HCEC 1CT (cell line): ENCODE measurements around the gene CLASRP.

Experiments
- DNase-seq: peaks from one replicate; pipeline ENCODE4 v3.0.0-alpha.2; 2017

Gene CLASRP

GRCh38 chr19:45090034-45090433 is 51.2 kb downstream of the CLASRP start:
- no peak for DNase-seq

GRCh38 chr19:45090606-45091005 is 51.8 kb downstream of the CLASRP start:
- DNase-seq = no peak

DNA sequence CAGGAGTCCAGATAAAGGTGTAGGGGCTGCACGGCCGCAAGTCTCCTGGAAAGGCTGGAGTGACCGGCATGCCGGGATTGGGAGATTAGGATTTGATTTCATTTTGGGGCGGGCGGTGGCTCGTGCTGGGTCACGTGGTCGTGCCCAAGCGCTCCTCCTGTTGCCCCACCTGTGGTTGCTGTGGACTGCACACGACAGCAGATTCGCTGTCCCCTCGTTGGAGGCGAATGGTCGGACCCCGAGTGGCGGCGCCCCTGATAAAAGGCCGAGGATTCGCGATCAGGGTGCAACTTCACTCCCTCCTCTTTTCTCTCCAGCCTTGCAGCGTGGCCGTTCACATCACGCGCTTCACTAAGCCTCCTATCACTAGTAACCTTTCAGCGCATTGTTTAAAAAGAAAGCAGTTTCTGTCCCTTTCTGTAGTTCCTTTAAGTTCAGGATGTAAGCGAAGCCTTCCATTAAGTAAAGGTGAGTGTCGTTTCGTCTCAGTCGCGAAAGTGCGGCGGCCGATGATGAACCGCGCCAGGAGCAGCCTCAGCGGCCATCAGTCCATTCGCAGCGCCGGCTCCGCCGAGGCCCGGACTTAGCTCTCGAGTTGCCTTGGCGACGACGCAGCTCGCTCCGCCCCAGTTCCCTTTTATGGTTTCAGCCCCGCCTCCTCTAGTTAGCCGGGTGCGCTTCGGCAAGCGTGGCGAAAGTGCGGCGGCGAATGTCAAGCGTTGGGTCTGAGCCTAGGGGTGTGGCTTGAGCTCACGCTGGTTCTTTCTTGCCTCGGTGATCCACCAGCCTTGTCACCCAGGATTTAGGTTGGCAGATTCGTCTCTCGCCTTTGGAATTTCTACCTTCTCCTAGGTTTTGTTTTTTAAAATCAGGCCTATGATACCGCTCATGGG is 52.4 kb downstream of the CLASRP start:
- DNase-seq = peak; percentile 96

- peak; percentile 96 for DNase-seq
These were observed 54.2 kb downstream of the CLASRP start, which contains the start of gene PPP1R37 for GRCh38 chr19:45092747-45093678. TSS of gene PPP1R37 (plus strand) at chr19:45093179. CDS start at chr19:45093326, 147 bp downstream.

GRCh38 chr19:45094137-45094536 is 55.3 kb downstream of the CLASRP start:
- DNase-seq = no peak

DNA sequence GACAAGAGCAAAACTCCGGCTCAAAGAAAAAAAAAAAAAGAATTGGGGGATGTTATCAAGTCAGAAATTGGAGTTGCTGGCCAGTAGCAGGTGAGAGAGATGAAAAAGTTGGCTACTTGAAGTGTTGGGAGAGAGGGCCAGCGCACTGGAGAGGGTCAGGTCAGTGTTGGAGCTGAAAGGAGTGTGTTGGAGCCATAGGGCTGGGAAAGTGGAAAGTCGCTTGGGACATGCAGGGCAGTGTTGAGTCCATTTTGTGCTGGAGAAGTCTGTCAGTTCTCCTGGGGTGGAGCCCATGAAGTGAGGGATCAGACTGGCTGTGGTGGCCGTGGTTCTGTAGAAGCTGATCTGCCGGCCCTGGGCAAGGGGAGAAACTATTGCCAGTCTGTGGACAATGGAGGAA is 55.9 kb downstream of the CLASRP start:
- DNase-seq = no peak

DNA sequence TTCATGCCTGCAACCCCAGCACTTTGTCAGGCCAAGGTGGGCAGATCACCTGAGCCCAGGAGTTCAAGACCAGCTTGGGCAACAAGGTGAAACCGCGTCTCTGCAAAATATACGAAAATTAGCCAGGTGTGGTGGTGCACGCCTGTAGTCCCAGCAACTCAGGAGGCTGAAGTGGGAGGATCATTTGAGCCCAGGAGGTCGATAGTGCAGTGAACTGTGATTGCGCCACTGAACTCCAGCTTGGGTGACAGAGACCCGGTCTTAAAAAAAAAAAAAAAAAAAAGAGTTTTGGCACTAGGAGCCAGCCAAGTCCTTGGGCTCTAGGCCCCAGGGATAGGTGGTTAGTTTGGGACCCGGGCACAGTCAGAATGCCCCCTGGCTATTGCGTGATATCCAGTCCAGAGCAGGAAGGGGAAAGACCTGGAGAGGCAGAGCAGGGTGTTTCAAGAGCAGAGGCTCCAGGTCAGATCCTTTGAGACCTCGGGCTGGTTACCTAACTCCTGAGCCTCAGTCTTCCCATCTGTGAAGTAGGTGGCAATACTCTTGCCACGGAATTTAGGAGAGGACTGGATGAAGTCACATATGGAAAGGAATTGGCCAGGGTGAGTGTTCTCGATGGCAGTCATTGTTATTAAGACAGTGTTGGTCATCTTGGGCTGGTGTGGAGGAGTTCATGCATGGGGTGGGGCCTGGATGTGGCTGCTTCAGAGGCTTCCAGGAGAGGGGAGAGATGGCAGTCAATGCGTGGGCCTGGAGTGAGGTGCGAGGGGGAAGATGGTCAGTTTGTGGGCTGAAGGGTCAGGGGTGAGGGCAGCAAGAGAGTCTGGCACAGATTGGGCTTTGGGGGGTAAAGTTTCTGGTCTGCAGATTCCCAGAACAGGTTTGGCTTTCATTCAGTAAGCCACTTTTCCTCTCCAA is 56.9 kb downstream of the CLASRP start:
- DNase-seq = no peak

GRCh38 chr19:45096700-45097099 is 57.9 kb downstream of the CLASRP start:
- no peak for DNase-seq

DNA sequence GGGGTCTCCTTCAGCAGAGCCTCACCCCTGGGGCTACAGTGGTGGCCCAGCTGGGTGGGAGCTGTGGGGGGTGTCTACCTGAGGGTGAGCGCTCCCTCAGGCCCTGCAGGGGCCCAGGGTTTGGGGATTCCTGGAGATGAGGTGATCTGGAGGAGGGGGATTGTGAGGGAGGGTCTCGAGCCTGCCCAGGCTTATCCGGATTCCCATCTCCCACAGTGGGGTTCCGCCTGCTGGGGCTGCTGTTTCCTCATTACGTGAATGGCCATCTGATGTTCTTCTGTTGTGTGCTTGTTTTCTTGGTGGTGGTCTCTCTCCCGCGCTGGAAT is 58.6 kb downstream of the CLASRP start:
- DNase-seq = no peak

DNA sequence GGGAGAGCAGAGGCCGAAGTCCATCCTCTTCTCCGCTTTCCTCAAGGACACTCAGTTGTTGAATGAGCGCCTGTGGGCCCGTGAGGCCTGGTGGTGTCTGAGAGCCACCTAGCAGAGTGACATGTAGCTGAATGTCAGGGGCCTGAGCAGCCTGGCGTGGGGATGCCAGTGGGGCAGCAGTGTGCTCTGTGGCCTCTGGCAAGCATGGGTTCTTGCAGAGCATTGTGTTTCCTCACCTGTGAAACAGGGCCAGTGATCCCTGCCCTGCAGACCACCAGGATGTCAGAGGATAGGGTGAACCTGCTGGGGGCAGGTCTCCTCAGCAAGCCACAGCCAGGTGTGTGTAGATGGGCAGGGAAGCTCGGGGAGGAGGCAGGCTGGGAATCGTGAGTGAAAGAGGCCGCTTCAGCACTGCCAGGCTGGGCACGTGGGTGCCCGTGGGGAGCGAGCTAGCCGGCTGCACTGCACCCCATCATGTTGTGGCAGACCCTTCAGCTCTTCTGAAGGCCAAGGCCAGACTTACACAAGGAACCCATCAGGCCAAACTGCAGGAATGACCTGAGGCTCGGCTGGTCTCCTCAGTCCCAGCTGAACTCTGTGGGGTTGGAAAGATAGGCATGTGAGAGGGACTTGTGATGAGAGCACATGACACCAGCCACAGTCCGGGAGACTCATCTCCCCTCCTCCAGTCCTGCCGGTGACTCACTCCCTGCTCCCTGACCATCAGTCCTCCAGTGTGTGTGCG is 59.1 kb downstream of the CLASRP start:
- DNase-seq = peak; percentile 94

DNA sequence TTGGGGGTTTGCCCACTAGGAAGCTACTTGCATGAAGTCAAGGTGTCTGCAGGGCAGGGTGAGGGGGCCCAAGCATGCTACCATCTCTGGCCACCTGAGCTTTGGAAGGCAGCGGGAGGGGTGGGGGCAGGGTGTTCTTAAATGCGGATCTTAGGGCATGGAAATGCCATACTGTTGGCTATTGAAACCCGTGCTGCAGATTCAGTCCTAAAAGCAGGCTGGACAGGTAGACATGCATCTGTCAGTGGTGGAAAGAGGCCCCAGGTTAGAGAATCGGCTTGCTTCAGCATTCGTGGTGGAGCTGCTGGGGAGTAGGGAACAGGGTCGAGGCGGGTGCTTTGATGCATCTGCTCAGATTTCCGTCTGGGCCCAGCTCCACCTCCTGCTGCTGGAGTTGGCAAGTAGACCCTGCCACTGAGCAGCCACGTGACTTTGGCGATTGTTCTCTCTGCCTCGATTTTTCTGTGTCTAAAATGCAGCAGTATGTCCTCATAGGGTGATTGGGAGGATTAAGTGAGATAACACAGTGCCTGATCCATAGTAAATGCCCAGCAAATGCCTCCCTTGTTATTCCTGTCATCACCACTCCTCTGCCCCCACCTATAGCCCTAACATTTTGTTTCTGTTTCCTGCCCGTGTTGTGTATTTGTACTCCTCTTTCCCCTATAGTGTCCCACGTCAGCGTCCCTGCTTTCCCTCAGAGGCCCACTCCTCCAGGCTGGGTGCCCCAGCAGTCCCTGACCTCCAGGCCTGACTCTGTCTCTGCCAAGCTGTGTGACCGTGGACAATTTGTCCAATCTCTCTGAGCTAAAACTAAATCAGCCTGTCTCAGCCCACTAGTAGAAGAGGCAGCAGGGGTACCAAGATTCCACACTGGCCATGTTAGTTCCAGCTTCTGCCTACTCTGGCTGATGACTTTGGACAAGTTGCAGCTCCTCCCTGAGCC is 59.9 kb downstream of the CLASRP start:
- no peak for DNase-seq

- DNase-seq = no peak
These were observed 60.8 kb downstream of the CLASRP start for GRCh38 chr19:45099467-45100191.

- DNase-seq = no peak
These were observed 61.4 kb downstream of the CLASRP start for GRCh38 chr19:45100201-45100600.

- peak; percentile 65 for DNase-seq
These were observed 62.0 kb downstream of the CLASRP start for GRCh38 chr19:45100846-45101252.

DNA sequence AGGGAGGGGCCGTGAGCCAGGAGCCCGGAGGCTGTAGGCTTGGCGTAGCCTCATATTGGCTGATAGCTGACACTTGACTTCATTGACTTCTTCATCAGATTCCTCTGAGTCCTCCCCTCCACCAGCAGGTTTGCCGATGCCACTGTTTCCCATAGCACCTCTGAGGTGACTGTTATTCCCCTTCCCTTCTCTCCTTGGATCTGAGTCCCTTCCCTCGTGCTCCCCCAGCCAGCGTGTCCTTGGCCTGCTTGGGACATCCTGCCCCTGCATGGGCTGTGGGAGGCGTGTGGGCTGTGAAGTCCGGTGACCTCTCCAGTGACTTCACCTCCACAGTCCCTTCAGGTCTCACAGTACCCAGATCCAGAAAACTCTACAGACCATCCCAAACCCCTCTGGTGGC is 63.0 kb downstream of the CLASRP start:
- no peak for DNase-seq

DNA sequence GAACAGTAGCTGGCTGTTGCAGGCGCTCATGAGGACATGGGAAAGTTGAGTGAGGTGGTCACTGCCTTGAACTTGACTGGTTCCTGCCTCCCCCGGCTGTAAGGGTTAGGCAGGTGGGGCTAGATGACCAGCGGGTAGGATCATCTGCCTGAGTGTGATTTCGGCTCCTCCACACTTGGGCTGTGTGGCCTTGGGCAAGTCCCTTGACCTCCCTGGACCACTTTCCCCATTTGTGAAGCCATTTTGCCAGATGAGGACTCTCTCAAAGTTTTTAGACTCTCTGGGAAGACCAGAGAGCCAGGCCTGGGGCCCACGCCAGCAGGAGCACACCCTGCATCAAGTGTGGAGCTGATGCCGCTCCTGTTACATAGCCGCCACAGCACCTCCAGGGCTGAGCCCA is 63.6 kb downstream of the CLASRP start:
- DNase-seq = no peak

- no peak for DNase-seq
These were observed 64.3 kb downstream of the CLASRP start for GRCh38 chr19:45103156-45103507.

- DNase-seq = no peak
These were observed 64.9 kb downstream of the CLASRP start for GRCh38 chr19:45103508-45104319.

DNA sequence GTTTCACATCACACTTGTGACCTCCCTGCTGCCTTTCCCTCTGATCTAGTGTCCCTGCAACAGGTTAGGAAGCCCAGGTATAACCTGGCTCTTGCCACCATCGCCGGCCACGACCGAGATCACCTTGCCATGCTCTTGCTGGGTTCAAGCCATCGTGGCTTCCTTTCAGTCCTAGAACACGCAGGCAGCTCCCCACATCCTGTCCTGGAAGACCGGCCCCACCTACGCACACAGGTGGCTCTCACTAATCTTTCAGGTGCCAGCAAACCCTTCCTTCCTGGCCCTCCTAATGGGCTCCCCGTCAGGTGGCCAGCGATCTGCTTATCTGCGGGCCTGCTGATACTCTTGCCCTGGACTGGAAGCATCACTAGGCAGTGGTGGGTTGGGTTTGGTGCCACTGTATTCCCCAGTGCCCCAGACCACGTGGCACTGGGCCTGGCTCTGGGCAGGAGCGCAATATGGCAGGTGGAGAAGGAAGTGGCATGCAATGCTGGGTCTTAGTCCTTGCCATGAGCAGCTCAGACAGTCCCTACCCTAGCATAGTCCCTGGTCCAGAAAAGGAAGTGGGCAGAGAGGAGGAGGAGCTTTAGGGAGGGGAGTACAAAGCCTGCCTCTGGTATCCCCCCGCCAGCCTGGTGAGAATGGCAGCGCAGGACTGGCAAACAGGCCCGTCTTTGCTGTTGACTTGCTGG is 66.0 kb downstream of the CLASRP start:
- no peak for DNase-seq
